Measurements from ENCODE around the gene PZP. TPM values are rescaled to one million over a fixed set of nuclear protein-coding genes. Genes with fewer than 3 reads are reported as not detected.

PZP gene
- total and polyA plus RNA-seq, 10 of the 15 experiments (the other 5 are each of a cell fraction or from before 2014, with no cell fraction given): not detected

GRCh38 chr12:9114946-9115345 lies 93.2 kb downstream of the PZP start (continued):
- TF ChIP-seq CEBPB (IDR thresholded peaks at IDR 0.05; ENCODE audit: borderline replicate concordance in 1 of 2, low read depth in 2 of 2, low read length in 2 of 2): no peak

GRCh38 chr12:9113987-9114309 lies 94.2 kb downstream of the PZP start:
- peaks cover 3% of the 10 kb centered on the region; the same call in 1 of the 2 replicates for H3K4me1 ChIP-seq (ENCODE audit: control insufficient read depth, insufficient read depth, low read length)
- BruUV-seq (replicated peaks): no TSS peak
- no peaks in the 10 kb centered on the region for H3K27me3 ChIP-seq (replicated peaks in 1 of 2; ENCODE audit: control insufficient read depth in 2 of 2, insufficient read depth in 2 of 2, low read length in 1 of 2)
- ChIA-PET CTCF (interaction anchor here (1.3 to 1.9 kb wide), 2 partner anchors 11 to 64 kb away, joined by 3 to 4 read pairs; no protein-coding TSS in a partner anchor), POLR2A (no interaction called here), RAD21 (ENCODE audit: unreplicated experiment) (no interaction called here), SMC1A (ENCODE audit: uncharacterized antibody, unreplicated experiment) (interaction anchor here (0.8 to 1.4 kb wide), 2 partner anchors 12 to 16 kb away, joined by 3 read pairs; no protein-coding TSS in a partner anchor)
- DNase-seq (ENCODE audit: low read depth, low spot score) (no peak), FAIRE-seq (no peak), ATAC-seq (no peak)
- WGBS (ENCODE audit: insufficient coverage, insufficient replicate concordance, low lambda C conversion rate, missing lambda C conversion rate): 22% methylated on average over 1 of the region's 1 CpG
- H3K4me3 ChIP-seq: no peak overlapping the region
- in situ Hi-C loops (cut with MboI) (no loop called here), intact Hi-C loops (cut with micrococcal nuclease; ENCODE audit: unreplicated experiment) (no loop called here)
- no peak overlapping the region for H2AFZ ChIP-seq (ENCODE audit: control insufficient read depth, low read depth, low read length)
- no peak for TF ChIP-seq NRF1 (conservative IDR thresholded peaks at IDR 0.05; ENCODE audit: low read depth, low read length)
- H3K4me2 ChIP-seq (ENCODE audit: control insufficient read depth, insufficient read depth): no peak overlapping the region
- no peaks in the 10 kb centered on the region for H3K79me2 ChIP-seq (ENCODE audit: control insufficient read depth, insufficient read depth, low read length)
- no peaks in the 10 kb centered on the region for H3K9me3 ChIP-seq (replicated peaks; ENCODE audit: control insufficient read depth, insufficient read depth, low read length)
- no peak overlapping the region for H3K27ac ChIP-seq (ENCODE audit: control insufficient read depth, insufficient read depth)
- H3K9ac ChIP-seq (ENCODE audit: control insufficient read depth, insufficient read depth, low read length): no peak overlapping the region
- no peaks in the 10 kb centered on the region for H3K36me3 ChIP-seq (ENCODE audit: control insufficient read depth in 2 of 2, insufficient read depth in 2 of 2, low read length in 1 of 2)
- H4K20me1 ChIP-seq (ENCODE audit: control insufficient read depth, insufficient read depth): no peaks in the 10 kb centered on the region

DNA sequence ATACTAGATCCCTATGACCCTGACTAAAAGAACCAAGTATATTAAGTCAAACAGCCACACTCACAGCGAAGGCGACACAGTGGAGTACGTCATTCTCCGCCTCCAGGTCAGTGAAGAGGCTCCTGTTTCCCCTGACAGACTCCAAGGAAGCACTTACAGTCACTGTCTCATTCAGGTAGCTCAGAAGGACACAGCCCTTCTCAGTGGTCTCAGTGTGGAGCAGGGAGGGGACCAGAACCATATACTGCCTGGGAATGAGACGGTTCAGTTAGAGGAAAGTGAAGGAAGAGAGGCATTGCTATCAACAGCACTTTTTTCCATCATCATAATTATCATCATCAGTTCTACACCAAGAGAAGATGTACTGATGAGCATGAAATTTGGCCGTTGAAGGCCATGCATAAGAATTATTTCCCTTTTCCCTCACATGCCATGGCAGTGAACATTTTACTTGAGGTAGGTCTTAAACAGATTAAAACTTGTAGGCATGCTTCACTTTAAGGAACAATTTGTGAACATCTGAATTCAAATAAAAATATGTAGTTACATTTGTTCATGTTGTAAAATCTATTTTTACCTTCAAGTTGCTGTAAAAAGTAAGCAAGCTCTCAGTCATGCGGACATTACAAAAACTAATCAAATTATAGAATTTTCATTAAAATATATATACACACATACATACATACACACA lies 94.8 kb downstream of the PZP start:
- H3K4me3 ChIP-seq: no peak overlapping the region
- no peak overlapping the region for H3K27ac ChIP-seq (ENCODE audit: control insufficient read depth, insufficient read depth)
- in situ Hi-C loops (cut with MboI): no loop called here
- RAD21 ChIA-PET (ENCODE audit: unreplicated experiment): no interaction called here
- H4K20me1 ChIP-seq (ENCODE audit: control insufficient read depth, insufficient read depth): no peaks in the 10 kb centered on the region
- ATAC-seq (no peak), DNase-seq (ENCODE audit: low read depth, low spot score) (no peak), FAIRE-seq (no peak)
- no peaks in the 10 kb centered on the region for H3K36me3 ChIP-seq (ENCODE audit: control insufficient read depth in 2 of 2, insufficient read depth in 2 of 2, low read length in 1 of 2)
- H3K4me2 ChIP-seq (ENCODE audit: control insufficient read depth, insufficient read depth): no peak overlapping the region
- BruUV-seq (replicated peaks): no TSS peak
- SMC1A ChIA-PET (ENCODE audit: uncharacterized antibody, unreplicated experiment): interaction anchor here (0.8 to 1.4 kb wide), 2 partner anchors 12 to 15 kb away, joined by 3 read pairs; no protein-coding TSS in a partner anchor
- intact Hi-C loops (cut with micrococcal nuclease; ENCODE audit: unreplicated experiment): no loop called here
- CTCF ChIA-PET: interaction anchor here (1.9 kb wide), 1 partner anchor 64 kb away, joined by 4 read pairs; no protein-coding TSS in a partner anchor
- POLR2A ChIA-PET: no interaction called here
- WGBS (ENCODE audit: insufficient coverage, insufficient replicate concordance, low lambda C conversion rate, missing lambda C conversion rate): 51% methylated on average over 7 of the region's 7 CpGs
- H3K9me3 ChIP-seq (replicated peaks; ENCODE audit: control insufficient read depth, insufficient read depth, low read length): no peaks in the 10 kb centered on the region
- H3K4me1 ChIP-seq (ENCODE audit: control insufficient read depth, insufficient read depth, low read length): peaks cover 3% of the 10 kb centered on the region; the same call in 1 of the 2 replicates
- H3K79me2 ChIP-seq (ENCODE audit: control insufficient read depth, insufficient read depth, low read length): no peaks in the 10 kb centered on the region
- no peak overlapping the region for H2AFZ ChIP-seq (ENCODE audit: control insufficient read depth, low read depth, low read length)
- no peaks in the 10 kb centered on the region for H3K27me3 ChIP-seq (replicated peaks in 1 of 2; ENCODE audit: control insufficient read depth in 2 of 2, insufficient read depth in 2 of 2, low read length in 1 of 2)
- H3K9ac ChIP-seq (ENCODE audit: control insufficient read depth, insufficient read depth, low read length): no peak overlapping the region
- no peak for TF ChIP-seq JUNB (IDR thresholded peaks at IDR 0.05)
- TF ChIP-seq TAF1 (IDR thresholded peaks at IDR 0.05; ENCODE audit: borderline replicate concordance, low read depth, low read length): no peak
- TF ChIP-seq ZNF217 (IDR thresholded peaks at IDR 0.05): no peak
- TF ChIP-seq RBBP5 (conservative IDR thresholded peaks at IDR 0.05): no peak
- TF ChIP-seq ZNF384 (IDR thresholded peaks at IDR 0.05; ENCODE audit: borderline replicate concordance, low read depth, low read length): no peak
- no peak for TF ChIP-seq POLR2AphosphoS2 (IDR thresholded peaks at IDR 0.05; ENCODE audit: low read depth, low read length)
- TF ChIP-seq SP1 (IDR thresholded peaks at IDR 0.05; ENCODE audit: low read depth, low read length): no peak
- TF ChIP-seq ZZZ3 (IDR thresholded peaks at IDR 0.05; ENCODE audit: control insufficient read depth, insufficient read length, low read depth): no peak
- TF ChIP-seq YBX1 (IDR thresholded peaks at IDR 0.05): no peak
- TF ChIP-seq MYB (IDR thresholded peaks at IDR 0.05; ENCODE audit: borderline replicate concordance, low read depth, low read length): no peak
- TF ChIP-seq ASH2L (IDR thresholded peaks at IDR 0.05; ENCODE audit: borderline replicate concordance, low read depth): no peak
- TF ChIP-seq ATF7 (IDR thresholded peaks at IDR 0.05; ENCODE audit: low read depth): no peak
- no peak for TF ChIP-seq MEF2B (IDR thresholded peaks at IDR 0.05; ENCODE audit: partially characterized antibody, poor library complexity, severe bottlenecking)
- no peak for TF ChIP-seq CBX5 (IDR thresholded peaks at IDR 0.05; ENCODE audit: low read depth)
